ENCODE results near the gene ZNF407.
A peak's percentile ranks its signal among the peaks of the same experiment; 100 is the strongest.
"Not testable (repeated sequence)": the region's sequence is repeated elsewhere in the genome, so short reads cannot be mapped to it uniquely, and the experiment has no call there.

Gene ZNF407, protein sequence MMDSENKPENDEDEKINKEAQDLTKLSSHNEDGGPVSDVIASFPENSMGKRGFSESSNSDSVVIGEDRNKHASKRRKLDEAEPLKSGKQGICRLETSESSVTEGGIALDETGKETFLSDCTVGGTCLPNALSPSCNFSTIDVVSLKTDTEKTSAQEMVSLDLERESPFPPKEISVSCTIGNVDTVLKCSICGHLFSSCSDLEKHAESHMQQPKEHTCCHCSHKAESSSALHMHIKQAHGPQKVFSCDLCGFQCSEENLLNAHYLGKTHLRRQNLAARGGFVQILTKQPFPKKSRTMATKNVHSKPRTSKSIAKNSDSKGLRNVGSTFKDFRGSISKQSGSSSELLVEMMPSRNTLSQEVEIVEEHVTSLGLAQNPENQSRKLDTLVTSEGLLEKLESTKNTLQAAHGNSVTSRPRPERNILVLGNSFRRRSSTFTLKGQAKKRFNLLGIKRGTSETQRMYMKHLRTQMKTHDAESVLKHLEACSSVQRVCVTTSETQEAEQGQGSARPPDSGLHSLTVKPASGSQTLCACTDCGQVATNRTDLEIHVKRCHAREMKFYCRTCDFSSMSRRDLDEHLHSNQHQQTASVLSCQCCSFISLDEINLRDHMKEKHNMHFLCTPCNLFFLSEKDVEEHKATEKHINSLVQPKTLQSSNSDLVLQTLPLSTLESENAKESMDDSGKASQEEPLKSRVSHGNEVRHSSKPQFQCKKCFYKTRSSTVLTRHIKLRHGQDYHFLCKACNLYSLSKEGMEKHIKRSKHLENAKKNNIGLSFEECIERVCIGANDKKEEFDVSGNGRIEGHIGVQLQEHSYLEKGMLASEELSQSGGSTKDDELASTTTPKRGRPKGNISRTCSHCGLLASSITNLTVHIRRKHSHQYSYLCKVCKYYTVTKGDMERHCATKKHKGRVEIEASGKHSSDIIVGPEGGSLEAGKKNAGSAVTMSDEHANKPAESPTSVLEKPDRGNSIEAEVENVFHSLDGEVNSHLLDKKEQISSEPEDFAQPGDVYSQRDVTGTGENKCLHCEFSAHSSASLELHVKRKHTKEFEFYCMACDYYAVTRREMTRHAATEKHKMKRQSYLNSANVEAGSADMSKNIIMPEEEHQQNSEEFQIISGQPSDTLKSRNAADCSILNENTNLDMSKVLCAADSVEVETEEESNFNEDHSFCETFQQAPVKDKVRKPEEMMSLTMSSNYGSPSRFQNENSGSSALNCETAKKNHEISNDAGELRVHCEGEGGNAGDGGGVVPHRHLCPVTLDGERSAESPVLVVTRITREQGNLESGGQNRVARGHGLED (N-terminal part only)

DNA sequence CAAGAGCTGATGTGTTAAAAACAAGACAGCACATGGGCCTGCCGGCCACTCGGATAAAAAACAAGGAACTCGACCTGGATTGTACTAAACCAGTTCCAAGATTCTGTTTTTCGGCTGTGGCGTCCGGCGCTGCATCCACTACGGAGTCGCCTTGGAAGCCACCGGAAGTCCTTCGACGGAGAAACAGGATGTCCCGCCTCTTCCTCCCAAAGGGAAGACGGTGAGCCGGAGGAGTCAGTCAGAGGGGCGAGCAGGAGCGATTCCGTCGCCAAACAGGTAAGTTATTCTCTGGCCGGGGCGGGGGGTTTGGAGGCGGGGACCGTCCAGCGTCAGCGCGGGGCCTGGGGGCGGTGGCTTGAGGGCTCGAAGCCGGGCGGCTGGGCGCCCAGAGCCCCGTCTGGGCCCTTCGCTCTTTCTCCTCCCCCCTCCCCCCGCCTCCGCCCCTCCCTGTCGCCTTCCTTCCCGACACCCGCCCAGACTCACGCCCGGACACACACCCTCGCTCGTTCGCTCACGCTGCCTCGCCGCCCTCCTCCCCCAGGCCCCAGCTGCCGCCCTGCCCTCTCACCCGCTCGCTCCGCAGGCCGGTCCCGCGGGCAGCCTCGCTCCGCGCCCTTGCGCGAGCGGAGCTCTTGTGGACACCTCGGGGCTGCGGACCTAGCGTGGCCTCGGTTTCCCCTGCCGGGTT, at the start of gene ZNF407:
Gene ZNF407, plus strand, starts transcription at position 209 of the 688 bp plus-strand sequence. CDS start 33,150 bp downstream, outside the sequence.
- DNase-seq = peak; percentile 90

DNA sequence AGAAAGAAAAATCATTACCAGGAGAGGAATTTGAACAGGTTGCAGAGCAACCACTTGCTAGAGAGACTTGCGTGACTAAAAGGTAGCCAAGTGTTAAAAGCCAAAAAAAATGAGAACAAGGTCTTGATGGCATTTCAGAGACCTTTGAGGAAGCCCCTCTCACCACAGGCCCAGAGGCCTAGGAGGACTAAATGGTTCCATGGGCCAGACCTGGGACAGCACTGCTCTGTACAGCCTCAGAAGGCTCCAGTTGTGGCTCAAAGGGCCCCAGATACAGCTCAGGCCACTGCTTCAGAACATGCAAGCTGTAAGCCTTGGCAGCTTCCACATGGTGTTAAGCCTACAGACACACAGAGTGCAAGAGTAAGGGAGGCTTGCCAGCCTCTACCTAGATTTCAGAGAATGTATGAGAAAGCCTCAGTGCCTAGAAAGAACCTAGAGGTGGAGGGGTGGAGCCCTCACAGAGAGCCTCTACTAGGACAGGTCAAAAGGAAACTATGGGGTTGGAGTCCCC, 48.0 kb upstream of the ZNF407 start:
- no peak for DNase-seq

DNA sequence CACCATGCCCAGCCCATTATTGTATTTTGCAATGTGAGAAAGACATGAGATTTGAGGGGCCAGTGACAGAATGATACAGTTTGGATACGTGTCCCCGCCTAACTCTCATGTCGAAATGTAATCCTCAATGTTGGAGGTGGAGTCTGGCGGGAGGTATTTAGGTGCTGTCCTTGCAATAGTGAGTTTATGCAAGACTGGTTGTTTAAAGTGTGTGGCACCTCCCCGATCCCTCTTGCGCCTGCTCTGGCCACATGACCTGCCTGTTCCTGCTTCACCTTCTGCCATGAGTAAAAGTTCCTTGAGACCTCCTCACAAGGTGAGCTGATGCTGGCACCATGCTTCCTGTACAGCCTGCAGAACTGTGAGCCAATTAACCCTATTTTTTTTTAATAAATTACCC, 46.8 kb upstream of the ZNF407 start:
- no peak for DNase-seq

DNA sequence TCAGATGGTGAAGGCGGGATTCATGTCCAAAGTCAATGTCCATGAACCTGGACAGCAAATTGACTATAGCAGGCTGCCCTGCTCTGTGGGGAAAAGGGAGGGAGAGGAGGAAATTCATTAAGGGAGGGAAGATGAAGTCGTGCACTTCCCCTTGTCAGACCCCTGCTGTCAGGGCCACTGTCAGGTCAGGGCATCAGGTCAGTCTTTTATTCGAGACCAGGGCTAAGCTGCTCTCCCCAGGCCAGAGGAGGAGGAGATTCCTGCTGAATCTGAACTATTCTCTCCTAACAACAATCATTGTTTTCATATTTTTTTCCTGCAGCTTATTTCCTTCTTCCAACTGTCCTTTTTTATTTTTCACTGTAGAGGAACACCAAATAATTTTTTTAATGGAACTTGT, 46.2 kb upstream of the ZNF407 start:
- no peak for DNase-seq

DNA sequence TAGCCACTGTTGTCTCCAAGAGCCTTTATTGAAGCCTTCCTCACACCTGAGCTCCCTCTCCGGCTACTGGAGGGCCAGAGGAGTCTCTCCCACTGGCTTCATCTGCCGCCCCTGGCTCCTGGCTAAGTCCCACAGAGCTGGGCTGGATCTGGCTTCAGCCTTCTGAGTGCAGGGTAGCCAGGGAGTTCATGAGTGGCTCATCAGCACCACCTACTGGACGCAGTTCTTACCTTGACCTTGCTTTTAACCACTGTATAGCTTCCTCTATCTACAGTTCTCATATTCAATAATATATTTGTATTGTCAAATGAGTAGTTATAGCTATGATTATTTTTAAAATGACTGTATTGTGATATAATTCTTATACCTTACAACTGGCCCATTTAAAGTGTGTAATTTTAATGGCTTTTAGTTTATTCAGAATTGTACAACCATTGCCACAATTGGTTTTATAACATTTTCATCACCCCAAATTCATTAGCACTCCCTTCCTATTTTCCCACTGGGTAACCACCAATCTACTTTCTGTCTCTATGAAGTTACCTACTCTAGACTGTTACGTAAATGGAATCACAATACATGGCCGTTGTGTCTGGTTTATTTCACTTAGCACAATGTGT, 45.6 kb upstream of the ZNF407 start:
- DNase-seq = peak; percentile 89

DNA sequence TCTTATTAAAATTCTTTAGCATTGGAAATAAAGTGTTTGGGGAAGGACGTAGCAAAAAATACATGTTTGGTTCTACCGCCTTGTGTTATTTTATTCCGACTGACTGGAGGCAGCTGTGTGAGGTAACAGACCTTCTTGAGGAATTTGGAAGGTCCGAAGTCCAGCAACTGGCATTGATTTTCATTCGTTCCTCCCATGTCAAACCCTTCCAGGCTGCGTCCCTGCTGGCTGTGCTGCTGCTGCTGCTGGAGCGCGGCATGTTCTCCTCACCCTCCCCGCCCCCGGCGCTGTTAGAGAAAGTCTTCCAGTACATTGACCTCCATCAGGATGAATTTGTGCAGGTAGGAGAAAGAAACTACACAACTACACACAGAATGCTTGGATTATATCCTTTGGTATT, 41.5 kb upstream of the ZNF407 start:
- no peak for DNase-seq

DNA sequence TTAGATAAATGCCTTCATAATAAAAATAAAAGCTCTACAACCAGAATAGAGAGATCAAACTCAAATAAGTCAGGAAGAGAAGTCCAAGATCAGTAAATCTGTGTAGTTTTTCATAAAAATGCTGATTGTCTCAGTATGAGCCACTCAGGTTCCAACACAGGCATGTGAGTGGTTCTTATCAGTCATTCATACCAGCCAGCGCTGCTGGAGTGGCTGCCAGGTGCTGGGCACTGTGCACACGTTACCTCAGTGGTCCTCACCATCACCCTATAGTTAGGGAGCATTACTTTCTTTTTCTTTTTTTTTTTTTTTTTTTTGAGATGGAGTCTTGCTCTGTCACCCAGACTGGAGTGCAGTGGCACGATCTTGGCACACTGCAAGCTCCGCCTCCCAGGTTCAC, 39.6 kb upstream of the ZNF407 start:
- no peak for DNase-seq

DNA sequence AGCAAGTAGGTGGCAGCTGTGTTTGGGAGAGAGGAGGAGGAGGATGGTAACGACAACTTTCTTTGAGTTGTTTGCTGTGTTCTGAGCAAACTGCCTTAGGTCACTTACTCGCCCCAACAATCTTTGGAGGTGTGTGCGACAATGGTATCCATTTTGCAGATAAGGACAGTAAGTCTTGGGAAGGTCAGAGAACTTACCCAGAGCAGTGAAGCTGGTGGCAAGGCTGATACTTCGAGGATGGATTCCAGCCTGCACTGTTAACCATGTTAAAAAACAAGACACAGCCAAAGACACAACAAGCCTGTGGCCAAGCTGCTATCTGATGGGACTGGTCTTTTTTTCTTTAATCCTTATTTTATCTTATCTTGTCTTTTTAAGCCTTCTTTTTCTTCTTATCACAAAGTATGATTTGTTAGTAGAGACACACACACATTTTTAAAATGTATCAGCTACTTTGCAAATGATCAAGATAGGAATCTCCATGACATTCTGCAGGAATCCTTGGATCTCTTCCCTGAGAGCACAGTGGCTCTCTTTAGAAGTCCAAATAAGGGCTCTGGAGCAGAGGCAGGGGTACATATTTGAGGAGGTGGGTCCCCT, 35.4 kb upstream of the ZNF407 start:
- DNase-seq = no peak

DNA sequence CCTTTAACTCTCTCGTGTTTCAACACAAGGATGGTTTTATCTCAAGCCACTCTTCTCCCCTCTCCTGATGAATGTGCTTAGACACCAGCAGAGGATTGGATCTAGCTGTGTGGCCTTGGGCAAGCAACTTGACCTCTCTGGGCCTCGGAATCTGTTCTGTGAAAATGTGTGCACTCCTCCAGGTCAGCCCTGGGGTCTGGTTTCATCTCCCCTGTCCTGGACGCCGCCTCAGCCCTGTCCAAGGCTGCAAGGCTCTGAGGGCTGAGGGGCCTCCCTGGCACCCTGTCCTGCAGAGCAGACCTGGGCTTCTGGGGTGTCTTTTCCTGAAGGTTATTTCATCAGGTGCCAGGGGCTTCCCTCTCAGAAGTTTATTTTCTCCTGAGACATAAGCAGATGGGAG, 34.9 kb upstream of the ZNF407 start:
- no peak for DNase-seq

DNA sequence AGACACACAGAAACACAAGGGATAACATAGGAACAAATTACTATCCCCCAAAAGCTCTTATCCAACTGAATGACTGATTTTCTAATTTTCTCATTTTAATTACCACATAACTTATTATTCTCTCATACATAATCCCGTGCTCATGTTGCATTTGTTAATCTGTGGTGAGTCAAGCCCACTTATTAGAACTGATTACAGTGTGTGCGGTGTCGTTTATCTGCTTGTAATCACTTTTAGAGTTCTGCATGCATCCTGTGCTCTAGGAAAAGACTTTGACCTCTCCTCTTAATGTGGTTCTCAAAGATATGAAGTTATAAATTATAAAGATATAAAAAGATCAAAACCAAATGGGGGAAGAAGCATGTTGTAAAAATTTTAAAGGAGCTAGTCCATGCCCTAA, 33.7 kb upstream of the ZNF407 start:
- DNase-seq = no peak

DNA sequence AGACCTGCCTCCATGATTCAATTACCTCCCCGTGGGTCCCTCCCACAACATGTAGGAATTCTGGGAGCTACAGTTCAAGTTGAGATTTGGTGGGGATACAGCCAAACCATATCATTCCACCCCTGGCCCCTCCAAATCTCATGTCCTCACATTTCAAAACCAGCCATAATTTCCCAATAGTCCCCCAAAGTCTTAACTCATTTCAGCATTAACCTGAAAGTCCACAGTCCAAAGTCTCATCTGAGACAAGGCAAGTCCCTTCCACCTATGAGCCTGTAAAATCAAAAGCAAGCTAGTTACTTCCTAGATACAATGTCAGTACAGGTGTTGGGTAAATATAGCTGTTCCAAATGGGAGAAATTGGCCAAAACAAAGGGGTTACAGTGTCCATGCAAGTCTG, 32.5 kb upstream of the ZNF407 start:
- DNase-seq = not testable (repeated sequence)

DNA sequence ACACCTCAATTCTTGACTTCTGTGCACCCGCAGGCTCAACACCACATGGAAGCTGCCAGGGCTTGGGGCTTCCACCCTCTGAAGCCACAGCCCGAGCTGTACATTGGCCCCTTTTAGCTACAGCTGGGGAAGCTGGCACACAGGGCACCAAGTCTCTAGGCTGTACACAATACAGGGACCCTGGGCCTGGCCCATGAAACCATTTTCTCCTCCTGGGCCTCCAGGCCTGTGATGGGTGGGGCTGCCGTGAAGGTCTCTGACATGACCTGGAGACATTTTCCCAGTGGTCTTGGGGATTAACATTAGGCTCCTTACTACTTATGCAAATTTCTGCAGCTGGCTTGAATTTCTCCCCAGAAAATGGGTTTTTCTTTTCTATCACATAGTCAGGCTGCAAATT, 31.7 kb upstream of the ZNF407 start:
- DNase-seq = not testable (repeated sequence)

DNA sequence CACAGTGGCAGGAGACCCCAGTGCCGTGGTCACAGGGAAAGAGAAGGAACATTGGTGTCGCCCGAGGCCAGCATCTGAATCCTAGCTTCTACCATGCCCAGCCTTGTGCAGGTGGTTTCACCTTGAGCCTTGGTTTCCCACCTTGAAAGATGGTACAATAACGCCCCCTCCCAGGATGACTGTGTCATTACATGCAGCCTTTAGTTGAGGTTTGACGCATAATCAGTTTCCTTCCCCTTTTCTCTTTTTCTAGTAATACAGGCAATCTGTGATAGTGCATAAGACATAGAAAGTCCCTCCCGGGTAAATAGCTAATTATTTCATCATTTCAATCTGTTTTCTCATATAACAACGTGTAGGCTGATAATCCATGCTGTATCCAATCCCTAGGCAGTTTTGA, 29.8 kb upstream of the ZNF407 start:
- no peak for DNase-seq

DNA sequence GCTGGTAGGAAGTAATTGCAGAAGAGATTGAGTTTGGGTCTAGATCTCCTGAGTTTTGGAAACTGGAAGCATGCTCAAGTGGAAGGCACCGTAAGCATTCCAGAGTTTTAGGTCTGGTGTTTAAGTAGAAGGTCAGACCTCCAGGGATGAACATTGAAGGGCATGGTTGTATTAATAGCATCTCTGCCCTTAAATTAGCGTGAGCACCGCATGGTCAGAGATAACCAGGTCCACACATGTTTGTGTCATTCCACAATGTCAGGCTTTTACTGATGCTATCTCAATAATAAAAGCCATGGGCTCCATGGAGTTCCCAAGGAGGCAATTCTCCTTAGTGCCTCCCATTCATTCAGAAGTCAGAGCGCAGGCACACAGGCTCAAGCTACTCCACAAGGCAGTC, 28.3 kb upstream of the ZNF407 start:
- no peak for DNase-seq

DNA sequence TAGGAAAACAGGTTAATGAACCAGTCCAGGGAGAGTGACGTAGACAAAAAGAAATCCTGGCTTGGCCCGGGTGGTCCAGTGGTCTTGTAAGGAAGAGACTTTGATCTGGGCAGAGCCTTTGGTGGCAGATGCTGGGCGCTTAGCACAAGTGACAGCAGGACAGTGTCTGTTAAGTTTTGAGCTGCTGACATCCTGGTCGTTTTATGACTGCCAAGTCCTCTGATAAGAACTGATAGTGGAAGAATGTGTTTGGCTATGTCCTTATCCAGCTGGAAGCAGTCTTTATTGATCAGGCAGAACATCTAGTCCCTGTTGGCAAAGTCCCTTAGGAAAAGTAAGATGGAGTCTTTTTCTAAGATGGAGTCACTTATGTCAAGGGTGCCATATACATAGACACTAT, 27.4 kb upstream of the ZNF407 start:
- no peak for DNase-seq

DNA sequence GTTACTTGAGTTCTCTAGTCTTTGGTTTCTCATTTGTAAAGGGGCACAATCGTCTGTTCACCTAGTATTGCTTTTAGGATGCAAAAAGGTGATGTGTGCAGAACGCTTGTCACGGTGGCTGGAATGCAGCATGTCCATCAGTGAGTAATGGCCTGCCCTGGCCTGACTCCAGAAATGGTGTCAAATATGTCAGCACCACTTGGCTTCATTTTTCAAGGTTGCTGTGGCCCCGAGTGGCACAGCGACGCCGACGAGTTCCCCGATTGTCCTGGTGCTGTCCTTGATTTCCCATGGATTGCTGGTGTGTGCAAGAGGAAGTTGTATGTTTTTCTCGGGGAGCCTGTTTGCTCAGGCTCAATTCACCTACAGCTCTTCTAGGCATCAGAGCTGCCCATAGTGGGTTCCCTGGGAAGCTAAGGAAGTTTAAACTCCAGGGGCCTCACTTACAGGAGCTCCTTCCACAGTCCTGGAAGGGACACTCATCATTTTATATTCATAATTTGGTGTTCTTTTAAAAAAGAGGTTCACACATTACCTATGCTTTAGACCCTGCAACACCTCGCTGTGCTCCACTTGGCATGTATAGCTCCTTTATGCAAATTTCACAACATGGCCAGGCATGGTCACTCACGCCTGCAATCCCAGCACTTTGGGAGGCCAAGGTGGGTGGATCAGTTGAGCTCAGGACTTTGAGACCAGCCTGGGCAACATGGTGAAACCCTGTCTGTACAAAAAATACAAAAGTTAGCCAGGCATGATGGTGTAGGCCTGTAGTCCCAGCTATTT, 25.6 kb upstream of the ZNF407 start:
- DNase-seq = no peak

DNA sequence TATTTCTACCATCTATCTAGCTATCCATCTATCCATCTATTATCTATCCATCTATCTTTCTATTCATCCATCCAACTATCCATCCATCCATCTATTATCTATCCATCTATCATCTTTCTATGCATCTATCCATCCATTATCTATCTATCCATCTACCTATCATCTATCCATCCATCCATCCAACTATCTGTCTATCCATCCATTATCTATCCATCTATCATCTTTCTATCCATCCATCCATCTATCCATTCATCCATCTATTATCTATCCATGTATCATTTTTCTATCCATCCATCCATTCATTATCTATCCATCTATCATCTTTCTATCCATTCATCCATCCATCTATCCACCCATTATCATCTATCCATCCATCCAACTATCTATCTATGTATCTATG, 24.6 kb upstream of the ZNF407 start:
- no peak for DNase-seq

DNA sequence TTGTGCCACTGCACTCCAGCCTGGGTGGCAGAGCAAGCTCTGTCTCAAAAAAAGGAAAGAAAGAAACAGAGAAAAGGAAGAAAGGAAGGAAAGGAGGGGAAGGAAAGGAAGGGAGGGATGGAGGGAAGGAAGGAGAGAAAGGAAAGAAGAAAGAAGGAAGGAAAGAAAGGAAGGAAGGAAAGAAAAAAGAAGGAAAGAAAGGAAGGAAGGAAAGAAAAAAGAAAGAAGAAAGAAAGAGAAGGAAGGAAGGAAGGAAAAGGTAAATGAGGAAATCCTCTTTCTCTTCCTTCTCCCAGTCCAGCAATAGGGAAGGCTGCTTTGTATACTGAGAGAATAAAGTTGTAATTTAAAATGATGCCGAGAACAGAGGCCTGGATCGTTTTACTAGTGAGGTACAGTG, 22.8 kb upstream of the ZNF407 start:
- no peak for DNase-seq

DNA sequence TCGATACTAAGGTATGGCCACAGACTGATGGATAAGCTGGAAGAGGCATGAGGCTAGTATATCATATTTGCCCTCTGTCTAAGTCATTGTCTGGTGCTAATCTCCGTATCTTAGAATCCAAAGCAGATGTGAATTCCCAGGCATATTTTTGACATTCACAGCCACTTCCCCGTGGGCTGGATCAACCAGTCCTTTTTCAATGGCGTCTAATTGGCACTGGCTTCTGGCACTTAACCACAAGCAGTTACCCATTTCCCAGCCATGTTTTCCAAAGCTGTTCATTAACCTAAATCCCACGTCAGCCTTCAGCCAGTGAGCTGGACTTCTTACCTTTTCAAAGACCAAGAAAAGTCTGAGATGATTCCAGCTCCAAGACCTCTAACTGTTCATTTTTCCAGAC, 20.7 kb upstream of the ZNF407 start:
- no peak for DNase-seq

DNA sequence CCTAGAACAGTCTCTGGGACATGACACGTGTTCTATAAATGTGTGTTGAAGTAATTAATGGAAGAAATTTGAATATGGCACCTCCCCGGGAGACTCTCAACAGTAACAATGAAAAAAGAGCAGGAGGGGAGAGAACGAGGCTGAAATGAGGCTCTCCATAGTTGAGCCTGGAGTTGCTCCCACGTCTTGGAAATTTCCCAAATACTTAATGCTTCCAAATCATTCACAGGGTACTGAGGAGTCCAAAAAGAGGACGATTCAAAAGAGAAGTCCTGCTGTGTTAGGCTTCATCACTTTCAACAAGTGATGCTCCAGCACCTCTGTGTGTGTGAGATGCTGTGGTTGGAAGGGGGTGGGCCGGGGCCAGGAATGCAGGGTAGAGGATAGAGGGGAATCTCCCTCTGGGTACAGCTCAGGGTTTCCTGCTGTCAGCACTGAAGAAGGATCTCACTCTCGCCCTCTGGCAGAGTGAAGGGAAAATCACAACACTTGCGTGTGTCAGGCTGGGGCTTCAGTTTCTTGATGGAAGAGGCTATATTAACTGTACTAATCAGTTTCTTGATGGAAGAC, 18.1 kb upstream of the ZNF407 start:
- DNase-seq = no peak
